Heart right ventricle (tissue), 16 donors: ENCODE measurements around the gene S100Z. TPM values are rescaled to one million over a fixed set of nuclear protein-coding genes. Genes with fewer than 3 reads are reported as not detected.
"Not testable (repeated sequence)": the region's sequence is repeated elsewhere in the genome, so short reads cannot be mapped to it uniquely, and the experiment has no call there.

Source experiments
- ATAC-seq, 8 donors: fragments of 200-7000 bp; cut with Tn5 transposase; one replicate each; pipeline ENCODE4 v1.9.1; 2020; ENCODE audit warnings: mild to moderate bottlenecking in 8 of 8, moderate library complexity in 8 of 8, moderate number of reproducible peaks in 1 of 8
- DNase-seq, 2 donors: peaks; one replicate each; pipeline ENCODE4 v3.0.0-alpha.2; 2020
- H3K27ac ChIP-seq, 10 donors: fragments of 200-600 bp; sonication (generic) in 2 of 10; one replicate each; pipeline versions ENCODE4 v1.5.0 to v1.8.0; 2020 to 2022; ENCODE audit warnings: mild to moderate bottlenecking in 3 of 10
- H3K27me3 ChIP-seq, 7 donors: fragments of 200-600 bp; one replicate each; pipeline ENCODE4 v1.8.0; 2021 to 2022; ENCODE audit warnings: mild to moderate bottlenecking in 2 of 7
- H3K36me3 ChIP-seq, 9 donors: fragments of 200-600 bp; sonication (generic) in 1 of 9; one replicate each; pipeline versions ENCODE4 v1.5.0 to v1.8.0; 2020 to 2022; ENCODE audit warnings: mild to moderate bottlenecking in 2 of 9
- H3K4me1 ChIP-seq, 9 donors: fragments of 200-600 bp; sonication (generic) in 1 of 9; one replicate each; pipeline versions ENCODE4 v1.5.0 to v1.8.0; 2020 to 2022; ENCODE audit warnings: mild to moderate bottlenecking in 4 of 9
- H3K4me3 ChIP-seq, 10 donors: fragments of 200-600 bp; sonication (generic) in 2 of 10; one replicate each; pipeline versions ENCODE4 v1.5.0 to v1.8.0; 2020 to 2022; ENCODE audit warnings: mild to moderate bottlenecking in 7 of 10, moderate library complexity in 2 of 10
- H3K9me3 ChIP-seq, 11 donors: fragments of 200-600 bp in 10 of 11; sonication (generic) in 2 of 11; one replicate each; pipeline versions ENCODE4 v1.5.0 to v1.8.0; 2013 to 2022; ENCODE audit warnings: mild to moderate bottlenecking in 2 of 11, control low read depth in 1 of 11, moderate library complexity in 1 of 11
- WGBS, 2 donors: extraction: QIAGEN DNeasy Blood & Tissue Kit; methylation state at CpG; one replicate each; pipeline ENCODE4 v1.1.7; 2013; ENCODE audit warnings: inconsistent platforms in 1 of 2; 5-methylcytosine and 5-hydroxymethylcytosine counted together
- intact Hi-C, 10 donors: fragments of 100-400 bp; cut with DNase I; formaldehyde crosslinking; loops; one replicate each; pipeline versions ENCODE4 v1.11.1 to v1.14.2; 2022
- polyA plus RNA-seq, 2 donors: library from polyadenylated mRNA; stranded (reverse); fragments of 200-250 nt; gene quantifications; one replicate each; pipeline ENCODE4 v1.2.3, GENCODE V29; 2013
- total RNA-seq, 10 donors: library from RNA; stranded (reverse); fragmentation: NEBNext Ultra II Directional in 3 of 10; extraction: Animal tissue kit (Norgen Biotek cat#: 25700) in 3 of 10; gene quantifications; one replicate each; pipeline versions ENCODE4 v1.2.1 to v1.2.4, GENCODE V29; 2021 to 2023
- TF ChIP-seq, protein P1 (sequence below), 9 donors: fragments of 200-600 bp; sonication (generic) in 2 of 9; IDR thresholded peaks; one replicate each; pipeline versions ENCODE4 v1.5.0 to v1.8.0; 2021 to 2022; ENCODE audit warnings: antibody characterized with exemption in 9 of 9, mild to moderate bottlenecking in 5 of 9, moderate library complexity in 1 of 9
- donor health status: Arrhythmogenic right ventricular cardiomyopathy.
- donor health status: ischemic (EF 13 %, LVEDD 7.1; RV severe dilation, severe dysfunction).
- donor health status: healthy with polysubstance abuse.
- donor health status: DM: no; HTN: yes; CAD: no.
- donor health status: DM: no; HTN: no; CAD: no.
- donor health status: ischemic (EF 25% LVEDD 6.9; RV normal size, moderate dysfunction).
- donor health status: ischemic (EF 25% LVEDD 5.7; RV mildly dilated, moderate dysfunction).
- donor health status: healthy.
- donor health status: DM: yes; HTN: yes; CAD: no.
- donor health status: Ischemic cardiomyopathy.
- donor health status: ischemic (EF 35%, LVEDD 5.7; RV mildly dilated, moderate dysfunction).
- donor health status: nonischemic (EF 11% LVEDD 7.7; RV severe dilation, severe dysfunction).
- donor health status: DM: yes; HTN: yes; CAD: no.
- donor health status: PGD.
- donor health status: ischemic (EF 29% LVEDD 5.4; RV normal size, mild dysfunction).
- donor health status: nonischemic (EF 23%, LVEDD 6.1; RV moderate dilation, normal function).

The S100Z gene
- total and polyA plus RNA-seq, 12 donors, result 0.03 to 0.22 TPM; not detected in 10

DNA sequence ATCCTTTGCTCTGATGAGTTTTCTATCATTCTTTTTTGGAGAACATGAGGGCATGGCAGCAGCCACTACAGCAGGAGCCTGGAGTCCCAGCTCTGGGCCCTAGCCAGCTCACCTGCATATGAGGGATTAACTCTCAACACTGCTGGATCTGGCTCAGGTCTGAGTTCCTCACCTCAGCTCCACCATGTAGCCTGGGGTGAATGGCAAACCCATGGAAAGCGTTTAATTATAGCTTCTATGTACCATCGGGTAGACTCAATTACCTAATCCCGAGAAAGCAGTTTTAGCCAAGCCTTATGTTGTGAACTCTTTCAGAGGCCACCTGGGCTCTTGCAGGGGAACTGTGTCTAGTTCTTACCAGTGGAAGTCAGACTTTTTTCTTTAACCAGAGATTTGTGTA is 3.9 kb upstream of the S100Z start:
- TF ChIP-seq, protein P1, sequence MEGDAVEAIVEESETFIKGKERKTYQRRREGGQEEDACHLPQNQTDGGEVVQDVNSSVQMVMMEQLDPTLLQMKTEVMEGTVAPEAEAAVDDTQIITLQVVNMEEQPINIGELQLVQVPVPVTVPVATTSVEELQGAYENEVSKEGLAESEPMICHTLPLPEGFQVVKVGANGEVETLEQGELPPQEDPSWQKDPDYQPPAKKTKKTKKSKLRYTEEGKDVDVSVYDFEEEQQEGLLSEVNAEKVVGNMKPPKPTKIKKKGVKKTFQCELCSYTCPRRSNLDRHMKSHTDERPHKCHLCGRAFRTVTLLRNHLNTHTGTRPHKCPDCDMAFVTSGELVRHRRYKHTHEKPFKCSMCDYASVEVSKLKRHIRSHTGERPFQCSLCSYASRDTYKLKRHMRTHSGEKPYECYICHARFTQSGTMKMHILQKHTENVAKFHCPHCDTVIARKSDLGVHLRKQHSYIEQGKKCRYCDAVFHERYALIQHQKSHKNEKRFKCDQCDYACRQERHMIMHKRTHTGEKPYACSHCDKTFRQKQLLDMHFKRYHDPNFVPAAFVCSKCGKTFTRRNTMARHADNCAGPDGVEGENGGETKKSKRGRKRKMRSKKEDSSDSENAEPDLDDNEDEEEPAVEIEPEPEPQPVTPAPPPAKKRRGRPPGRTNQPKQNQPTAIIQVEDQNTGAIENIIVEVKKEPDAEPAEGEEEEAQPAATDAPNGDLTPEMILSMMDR (IDR thresholded peaks at IDR 0.05), result no peak
- DNase-seq, result no peak
- Histone ChIP-seq H3K27me3 (peaks cover 0 to 6% (median 0%) of the 10 kb centered on the region in 7 donors), H3K9me3 (no peaks in the 10 kb centered on the region), H3K36me3 (no peaks in the 10 kb centered on the region), H3K4me1 (peaks cover 0 to 11% (median 1%) of the 10 kb centered on the region in 9 donors), H3K4me3 (no peak overlapping the region), H3K27ac (no peak overlapping the region)
- no peak for ATAC-seq
- 94 to 98% methylated on average over 3 of the region's 3 CpGs for WGBS, 2 donors
- intact Hi-C loops, result no loop called here

DNA sequence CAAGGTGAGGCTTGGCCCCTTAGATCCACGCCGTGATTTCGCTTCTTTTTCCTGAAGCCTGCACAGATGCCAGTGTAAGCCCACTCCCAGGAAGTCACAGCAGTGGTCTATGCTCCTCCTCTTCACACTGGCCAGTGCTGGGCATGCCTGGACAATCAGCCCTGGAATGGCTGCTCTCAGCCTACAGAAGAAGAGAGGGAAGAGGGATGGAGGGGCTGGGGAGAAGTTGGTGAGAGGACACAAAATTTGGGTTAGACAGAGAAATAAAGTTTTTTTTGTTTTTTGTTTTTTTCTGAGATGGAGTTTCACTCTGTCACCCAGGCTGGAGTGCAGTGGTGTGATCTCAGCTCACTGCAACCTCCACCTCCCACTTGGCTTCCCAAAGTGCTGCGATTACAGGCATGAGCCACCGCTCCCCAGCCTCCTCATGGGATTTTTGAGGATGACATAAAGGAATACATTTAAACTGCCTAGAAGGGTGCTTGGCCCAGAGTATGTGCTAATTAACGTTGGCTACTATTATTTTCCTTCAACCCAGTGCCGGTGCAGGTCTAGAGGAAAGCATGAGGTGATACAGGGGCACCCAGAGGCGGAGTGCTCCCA is 830 bp downstream of the S100Z start:
- WGBS, 2 donors, result 80 to 86% methylated on average over 8 of the region's 8 CpGs
- Histone ChIP-seq H3K27ac (peak overlapping the region in 2 of 10 donors; percentile 68 to 91), H3K36me3 (no peaks in the 10 kb centered on the region), H3K9me3 (no peaks in the 10 kb centered on the region), H3K27me3 (peaks cover 0 to 6% (median 0%) of the 10 kb centered on the region in 7 donors), H3K4me3 (peak overlapping the region in 1 of 10 donors; percentile 35), H3K4me1 (peaks cover 0 to 54% (median 21%) of the 10 kb centered on the region in 9 donors)
- DNase-seq (no peak), ATAC-seq (peak in 3 of 8 donors; percentile 22 to 46 (median 29))
- intact Hi-C loops, result no loop called here
- TF ChIP-seq, protein P1 (IDR thresholded peaks at IDR 0.05), result no peak

GRCh38 chr5:76851728-76852369 is 2.0 kb downstream of the S100Z start:
- Histone ChIP-seq H3K27me3 (peaks cover 0 to 6% (median 0%) of the 10 kb centered on the region in 7 donors), H3K27ac (peak overlapping the region in 5 of 10 donors; percentile 41 to 91 (median 49)), H3K4me1 (peaks cover 0 to 66% (median 21%) of the 10 kb centered on the region in 9 donors), H3K9me3 (no peaks in the 10 kb centered on the region), H3K36me3 (no peaks in the 10 kb centered on the region), H3K4me3 (peak overlapping the region in 1 of 10 donors; percentile 35)
- intact Hi-C loops, result no loop called here
- 46 to 52% methylated on average over 7 of the region's 7 CpGs for WGBS, 2 donors
- peak in 6 of 8 donors; percentile 55 to 74 (median 66) for ATAC-seq
- TF ChIP-seq, protein P1 (IDR thresholded peaks at IDR 0.05), result no peak
- DNase-seq, result peak; percentile 22 to 41

GRCh38 chr5:76852772-76853171 is 3.0 kb downstream of the S100Z start:
- H3K36me3 ChIP-seq, result no peaks in the 10 kb centered on the region
- intact Hi-C loops, result no loop called here
- TF ChIP-seq, protein P1 (IDR thresholded peaks at IDR 0.05), result no peak
- no peak overlapping the region for H3K4me3 ChIP-seq
- 27 to 36% methylated on average over 2 of the region's 2 CpGs for WGBS, 2 donors
- peaks cover 0 to 72% (median 21%) of the 10 kb centered on the region in 9 donors for H3K4me1 ChIP-seq
- DNase-seq (no peak), ATAC-seq (peak in 6 of 8 donors; percentile 38 to 59 (median 45))
- peak overlapping the region in 5 of 10 donors; percentile 41 to 91 (median 49) for H3K27ac ChIP-seq
- H3K27me3 ChIP-seq, result peaks cover 0 to 4% (median 0%) of the 10 kb centered on the region in 7 donors
- no peaks in the 10 kb centered on the region for H3K9me3 ChIP-seq

DNA sequence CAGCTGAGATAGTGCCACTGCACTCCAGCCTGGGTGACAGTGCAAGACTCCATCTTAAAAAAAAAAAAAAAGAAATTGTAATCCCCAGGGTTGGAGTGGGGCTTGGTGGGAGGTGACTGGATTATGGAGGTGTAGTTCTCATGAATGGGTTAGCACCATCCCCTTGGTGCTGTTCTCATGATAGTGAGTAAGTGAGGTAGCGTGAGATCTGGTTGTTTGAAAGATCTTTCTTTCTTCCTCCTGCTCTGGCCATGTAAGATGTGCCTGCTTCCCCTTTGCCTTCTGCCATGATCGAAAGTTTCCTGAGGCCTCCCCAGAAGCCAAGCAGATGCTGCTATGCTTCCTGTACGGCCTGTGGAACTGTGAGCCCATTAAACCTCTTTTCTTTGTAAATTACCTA is 3.9 kb downstream of the S100Z start:
- H3K4me3 ChIP-seq, DNase-seq, intact Hi-C loops, H3K27me3 ChIP-seq, H3K9me3 ChIP-seq, H3K36me3 ChIP-seq, ATAC-seq: not testable (repeated sequence)
- Histone ChIP-seq H3K4me1 (peaks cover 0 to 72% (median 21%) of the 10 kb centered on the region in 9 donors), H3K27ac (peak overlapping the region in 1 of 10 donors; percentile 91)
- WGBS, 2 donors, result 92 to 93% methylated on average over 3 of the region's 3 CpGs
